ENCODE measurements around the gene DDTL.
"Not testable (repeated sequence)": the region's sequence is repeated elsewhere in the genome, so short reads cannot be mapped to it uniquely, and the experiment has no call there.

DNA sequence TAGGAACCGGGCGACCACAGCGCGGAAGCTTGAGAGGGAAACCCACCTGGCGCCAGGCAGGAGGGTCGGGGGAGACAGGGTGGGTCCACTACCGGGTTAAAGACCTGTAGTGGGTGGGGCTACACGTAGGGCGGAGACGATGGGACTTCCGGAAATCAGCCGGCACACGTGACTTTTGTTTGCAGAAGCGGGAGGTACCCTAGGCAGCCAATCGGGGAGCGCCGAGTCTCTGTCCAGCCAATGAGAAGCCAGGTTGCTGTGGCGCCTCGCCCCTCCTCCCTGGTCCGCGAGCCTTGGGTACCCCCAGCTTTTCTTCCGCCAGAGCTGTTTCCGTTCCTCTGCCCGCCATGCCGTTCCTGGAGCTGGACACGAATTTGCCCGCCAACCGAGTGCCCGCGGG is at the start of gene DDTL:
- TF ChIP-seq, protein P1, sequence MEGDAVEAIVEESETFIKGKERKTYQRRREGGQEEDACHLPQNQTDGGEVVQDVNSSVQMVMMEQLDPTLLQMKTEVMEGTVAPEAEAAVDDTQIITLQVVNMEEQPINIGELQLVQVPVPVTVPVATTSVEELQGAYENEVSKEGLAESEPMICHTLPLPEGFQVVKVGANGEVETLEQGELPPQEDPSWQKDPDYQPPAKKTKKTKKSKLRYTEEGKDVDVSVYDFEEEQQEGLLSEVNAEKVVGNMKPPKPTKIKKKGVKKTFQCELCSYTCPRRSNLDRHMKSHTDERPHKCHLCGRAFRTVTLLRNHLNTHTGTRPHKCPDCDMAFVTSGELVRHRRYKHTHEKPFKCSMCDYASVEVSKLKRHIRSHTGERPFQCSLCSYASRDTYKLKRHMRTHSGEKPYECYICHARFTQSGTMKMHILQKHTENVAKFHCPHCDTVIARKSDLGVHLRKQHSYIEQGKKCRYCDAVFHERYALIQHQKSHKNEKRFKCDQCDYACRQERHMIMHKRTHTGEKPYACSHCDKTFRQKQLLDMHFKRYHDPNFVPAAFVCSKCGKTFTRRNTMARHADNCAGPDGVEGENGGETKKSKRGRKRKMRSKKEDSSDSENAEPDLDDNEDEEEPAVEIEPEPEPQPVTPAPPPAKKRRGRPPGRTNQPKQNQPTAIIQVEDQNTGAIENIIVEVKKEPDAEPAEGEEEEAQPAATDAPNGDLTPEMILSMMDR (IDR thresholded peaks at IDR 0.05; ENCODE audit: low read depth, low read length, poor library complexity, severe bottlenecking): not testable (repeated sequence)
- TF ChIP-seq EZH2phosphoT487 (IDR thresholded peaks at IDR 0.05; ENCODE audit: borderline replicate concordance, low read length): not testable (repeated sequence)
